Neural cell (in vitro differentiated cells): ENCODE results near the gene SPEM1.

Experiments
- CTCF ChIP-seq: fragments of 450-650 bp; IDR thresholded peaks from 2 replicates; pipeline ENCODE4 v1.5.1; 2014; ENCODE audit warnings: antibody characterized with exemption, mild to moderate bottlenecking, moderate library complexity; ENCODE audit not compliant: poor library complexity, severe bottlenecking
- EP300 ChIP-seq: fragments of 450-650 bp; conservative IDR thresholded peaks from 2 replicates; pipeline ENCODE4 v1.6.1; 2014; ENCODE audit warnings: antibody characterized with exemption, mild to moderate bottlenecking, moderate library complexity; ENCODE audit not compliant: poor library complexity, severe bottlenecking
- EZH2 ChIP-seq: fragments of 200-600, 300-800 bp; shearing (Covaris generic), sonication (generic); IDR thresholded peaks from 2 replicates; pipeline ENCODE4 v1.6.1; 2014; ENCODE audit warnings: antibody characterized with exemption, low read length, borderline replicate concordance, mild to moderate bottlenecking; ENCODE audit not compliant: insufficient read depth, poor library complexity, severe bottlenecking
- RAD21 ChIP-seq: fragments of 450-650 bp; conservative IDR thresholded peaks from 2 replicates; pipeline ENCODE4 v1.6.1; 2014; ENCODE audit warnings: antibody characterized with exemption, mild to moderate bottlenecking, moderate library complexity

GRCh38 chr17:7468290-7468689, 48.2 kb downstream of the SPEM1 start:
- TF ChIP-seq EZH2, result no peak
- TF ChIP-seq EP300, result no peak
- TF ChIP-seq CTCF, result no peak
- TF ChIP-seq RAD21, result no peak
